GM19324 (cell line): ENCODE results near the gene ZNF701.
"Not testable (repeated sequence)": the region's sequence is repeated elsewhere in the genome, so short reads cannot be mapped to it uniquely, and the experiment has no call there.

Experiments used
- ATAC-seq: cut with Tn5 transposase; IDR thresholded peaks from one replicate; pipeline ENCODE4 v1.9.1; 2021; ENCODE audit warnings: mild to moderate bottlenecking, moderate library complexity; ENCODE audit not compliant: unreplicated experiment, low FRiP score

Gene ZNF701

GRCh38 chr19:52561611-52562010, 8.5 kb upstream of the ZNF701 start:
- ATAC-seq: not testable (repeated sequence)

- no peak for ATAC-seq
These were observed 4.0 kb upstream of the ZNF701 start for GRCh38 chr19:52566121-52566520.

DNA sequence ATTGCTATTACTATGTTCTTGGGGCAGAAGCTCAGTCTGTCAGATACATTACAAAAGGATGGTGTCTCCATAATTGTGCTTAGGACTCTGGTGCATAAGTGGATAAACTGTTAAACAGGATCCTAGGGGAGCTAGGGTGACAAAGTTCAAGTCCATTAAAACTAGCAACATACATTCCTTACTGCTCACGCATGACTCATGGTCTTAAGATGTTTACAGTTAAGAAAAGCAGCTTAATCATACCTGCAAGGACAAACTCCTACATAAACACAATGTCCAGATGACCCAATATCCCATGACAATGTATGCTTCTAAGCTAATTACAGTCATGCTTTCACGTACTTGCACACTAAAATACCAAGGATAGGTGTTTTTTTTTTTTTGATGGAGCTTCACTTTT, 3.5 kb upstream of the ZNF701 start:
- no peak for ATAC-seq

GRCh38 chr19:52567921-52568320, 2.2 kb upstream of the ZNF701 start:
- ATAC-seq: no peak

- not testable (repeated sequence) for ATAC-seq
These were observed 468 bp upstream of the ZNF701 start for GRCh38 chr19:52569638-52569999.

DNA sequence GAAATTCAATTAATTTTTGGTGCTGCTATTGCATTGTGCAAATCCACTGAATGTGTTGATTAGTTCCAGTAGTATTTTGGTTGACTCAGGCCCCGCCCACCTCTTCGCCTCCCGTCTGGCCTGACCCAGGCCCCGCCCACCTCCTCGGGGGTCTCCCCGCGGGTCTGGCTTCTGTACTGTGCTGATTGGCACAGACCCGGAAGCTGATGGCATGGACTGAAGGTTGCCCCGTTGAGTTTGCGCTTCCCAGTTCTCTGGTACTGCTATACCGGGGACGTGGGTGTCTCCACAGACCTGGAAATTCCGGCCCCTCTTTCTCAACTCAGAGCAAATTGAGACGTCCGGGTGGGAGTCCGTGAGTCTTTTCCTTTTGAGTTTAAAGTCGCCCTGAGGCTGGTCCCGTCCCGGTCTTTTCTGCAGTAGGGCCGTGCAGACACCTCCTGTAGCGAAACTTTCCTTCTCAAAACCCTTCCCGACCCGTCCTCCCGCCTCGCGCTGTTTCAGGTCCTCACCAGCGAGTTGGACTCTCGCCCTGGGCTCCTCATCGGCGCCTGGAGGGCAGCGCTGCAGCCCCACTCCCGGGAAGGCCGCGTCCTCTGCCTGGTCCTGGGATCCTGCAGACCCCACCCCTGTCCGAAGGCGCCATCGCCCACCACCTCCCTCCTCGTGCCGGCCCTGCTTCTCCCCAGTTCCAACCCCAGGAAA, 14.8 kb downstream of the ZNF701 start:
- ATAC-seq: no peak

GRCh38 chr19:52585604-52586003, 15.5 kb downstream of the ZNF701 start:
- ATAC-seq: no peak

DNA sequence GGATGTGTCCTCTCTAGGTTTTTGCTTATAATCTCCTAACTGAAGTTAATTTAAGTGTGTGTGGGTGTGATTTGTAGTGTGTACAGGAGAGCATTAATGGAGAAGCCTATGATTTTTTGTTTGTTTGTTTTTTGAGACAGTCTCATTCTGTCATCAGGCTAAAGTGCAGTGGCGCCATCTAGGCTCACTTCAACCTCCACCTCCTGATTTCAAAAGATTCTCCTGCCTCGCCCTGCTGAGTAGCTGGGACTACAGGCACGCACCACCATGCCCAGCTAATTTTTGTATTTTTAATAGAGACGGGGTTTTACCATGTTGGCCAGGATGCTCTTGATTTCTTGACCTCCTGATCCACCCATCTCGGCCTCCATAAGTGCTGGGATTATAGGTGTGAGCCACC, 20.6 kb downstream of the ZNF701 start:
- ATAC-seq: no peak

DNA sequence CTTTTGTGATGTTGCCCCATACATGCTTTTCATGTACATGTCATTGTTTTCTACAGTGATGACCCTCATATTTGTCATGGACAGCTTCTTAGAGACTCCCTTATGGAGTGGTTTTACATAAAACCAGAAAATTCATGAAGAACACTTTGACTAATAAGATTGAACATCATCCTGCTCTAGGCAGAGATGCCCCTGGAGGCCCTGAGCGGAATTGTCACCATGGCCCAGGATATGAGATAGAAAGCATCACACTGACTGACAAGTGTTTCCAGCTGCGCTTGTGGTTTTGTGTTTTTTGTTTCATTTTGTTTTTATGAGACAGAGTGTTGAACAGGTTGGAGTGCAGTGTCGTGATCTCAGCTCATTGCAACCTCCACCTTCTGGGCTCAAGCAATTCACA, 22.2 kb downstream of the ZNF701 start:
- no peak for ATAC-seq

GRCh38 chr19:52593441-52593840, 23.4 kb downstream of the ZNF701 start:
- ATAC-seq: not testable (repeated sequence)

DNA sequence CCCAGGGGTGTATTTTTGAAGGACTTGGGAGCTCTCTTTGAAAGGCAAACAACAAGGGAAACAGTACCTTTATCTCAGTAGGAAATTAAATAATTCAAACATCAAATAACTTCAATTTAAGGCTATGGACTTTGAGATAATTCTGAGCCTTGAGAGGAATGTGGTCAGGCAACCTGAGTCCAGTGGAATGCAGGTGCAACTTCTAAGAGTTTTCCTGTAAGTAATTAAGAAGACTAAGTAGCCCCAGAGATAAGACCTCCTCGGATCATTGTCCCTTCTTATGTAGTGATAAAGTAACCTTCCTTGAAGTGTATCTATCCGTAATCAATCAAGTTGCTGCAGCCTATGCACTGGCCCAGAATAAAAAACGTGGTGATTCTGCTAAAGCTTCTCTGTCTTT, 29.2 kb downstream of the ZNF701 start:
- no peak for ATAC-seq

GRCh38 chr19:52600639-52601024, 30.5 kb downstream of the ZNF701 start:
- no peak for ATAC-seq

DNA sequence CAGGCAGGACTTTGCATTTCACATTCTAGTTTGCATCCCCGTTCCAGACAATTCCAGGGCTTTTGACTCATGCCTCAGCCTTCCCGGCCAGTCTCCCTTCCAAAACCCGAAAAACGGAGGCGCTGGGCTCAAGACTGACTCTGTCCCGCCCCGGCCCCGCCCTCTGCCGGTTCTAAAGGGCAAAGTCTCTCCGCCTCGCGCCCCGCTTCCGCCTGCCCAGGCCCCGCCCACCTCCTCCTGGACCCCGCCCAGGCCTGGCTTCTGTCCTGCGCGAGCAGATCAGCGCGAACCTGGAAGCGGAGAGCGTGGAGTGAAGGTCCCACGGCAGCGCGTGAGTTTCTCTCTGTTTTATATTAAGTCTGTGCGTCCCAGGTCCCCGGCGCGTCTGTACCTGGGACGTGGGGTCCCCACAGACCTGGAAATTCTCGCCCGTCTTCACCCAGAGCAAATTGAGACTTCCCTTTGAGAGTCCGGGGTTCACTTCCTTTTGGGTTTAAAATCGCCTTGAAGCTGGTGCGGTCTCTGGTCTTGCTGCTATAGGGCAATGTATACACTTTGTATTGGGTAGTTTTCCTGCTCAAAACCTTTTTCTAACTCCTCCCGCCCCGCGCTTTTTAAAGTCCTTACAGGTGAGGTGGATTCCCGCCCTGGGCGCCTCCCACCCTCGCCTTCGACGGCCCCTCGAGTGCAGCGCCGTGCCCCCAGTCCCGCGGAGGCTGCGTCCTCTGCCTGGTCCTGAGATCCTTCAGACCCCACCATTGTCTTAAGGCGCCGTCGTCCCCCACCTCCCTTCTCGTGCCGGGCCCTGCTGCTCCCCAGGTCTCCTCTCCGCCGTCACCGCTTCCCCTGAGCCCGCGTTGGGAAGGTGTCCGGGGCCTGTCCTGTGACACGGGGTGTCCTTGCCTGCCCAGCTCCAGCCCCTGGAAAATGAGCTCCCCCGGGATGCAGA, 31.2 kb downstream of the ZNF701 start:
- ATAC-seq: peak; percentile 76

GRCh38 chr19:52601974-52602366, 31.9 kb downstream of the ZNF701 start:
- not testable (repeated sequence) for ATAC-seq

- no peak for ATAC-seq
These were observed 32.9 kb downstream of the ZNF701 start for GRCh38 chr19:52602941-52603340.

DNA sequence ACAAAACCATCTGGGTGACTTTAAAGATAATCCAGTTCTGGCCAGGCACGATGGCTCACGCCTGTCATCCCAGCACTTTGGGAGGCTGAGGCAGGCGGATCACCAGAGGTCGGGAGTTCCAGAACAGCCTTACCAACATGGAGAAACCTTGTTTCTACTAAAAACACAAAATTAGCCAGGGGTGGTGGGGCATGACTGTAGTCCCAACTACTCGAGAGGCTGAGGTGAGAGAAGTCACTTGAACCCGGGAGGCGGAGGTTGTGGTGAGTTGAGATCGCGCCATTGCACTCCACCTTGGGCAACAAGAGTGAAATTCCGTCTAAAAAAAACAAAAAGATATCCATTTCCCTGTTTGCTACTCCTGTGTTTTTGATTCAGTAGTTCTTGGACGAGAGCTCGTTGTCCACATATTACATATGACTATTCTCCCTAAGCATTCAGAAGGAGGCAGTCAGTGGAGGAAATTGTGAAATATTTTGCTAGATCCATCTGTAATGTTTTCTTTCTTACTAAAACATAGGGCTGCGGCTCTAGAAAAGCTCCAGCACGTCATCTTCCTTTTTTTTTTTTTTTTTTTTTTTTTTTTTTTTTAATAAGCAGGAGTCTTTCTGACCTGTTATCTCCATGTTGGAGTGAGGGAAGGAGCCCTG, 33.6 kb downstream of the ZNF701 start:
- ATAC-seq: no peak

GRCh38 chr19:52613299-52613906, 43.3 kb downstream of the ZNF701 start:
- no peak for ATAC-seq

DNA sequence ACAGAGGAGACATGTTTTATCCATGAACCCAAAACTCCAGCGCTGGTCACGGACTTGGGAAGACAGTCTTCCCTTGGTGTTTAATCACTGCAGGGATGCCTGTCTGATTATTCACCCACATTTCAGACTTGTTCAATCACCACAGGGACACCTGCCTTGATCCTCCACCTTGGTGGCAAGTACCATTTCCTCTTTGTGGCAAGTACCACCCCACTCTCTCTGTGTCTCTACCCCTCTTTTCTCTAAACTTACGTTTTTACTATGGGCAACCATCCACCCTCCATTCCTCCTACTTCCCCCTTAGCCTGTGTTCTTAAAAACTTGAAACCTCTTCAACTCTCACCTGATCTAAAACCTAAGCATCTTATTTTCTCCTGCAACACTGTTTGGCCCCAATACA, 51.3 kb downstream of the ZNF701 start:
- no peak for ATAC-seq

GRCh38 chr19:52622261-52622660, 52.2 kb downstream of the ZNF701 start:
- no peak for ATAC-seq

DNA sequence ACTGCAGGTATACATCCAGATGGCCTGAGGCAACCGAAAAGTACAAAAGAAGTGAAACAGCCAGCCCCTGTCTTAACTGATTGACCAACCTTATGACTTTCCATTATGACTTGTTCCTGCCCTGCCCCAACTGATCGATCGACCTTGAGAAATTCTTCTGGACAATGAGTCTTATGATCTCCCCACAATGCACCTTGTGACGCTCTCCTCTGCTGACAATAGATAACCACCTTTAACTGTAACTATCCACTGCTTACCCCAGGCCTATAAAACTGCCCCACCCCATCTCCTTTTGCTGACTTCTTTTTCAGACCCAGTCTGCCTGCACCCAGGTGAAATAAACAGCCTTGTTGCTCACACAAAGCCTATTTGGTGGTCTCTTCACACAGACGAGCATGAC, 56.8 kb downstream of the ZNF701 start:
- no peak for ATAC-seq

- not testable (repeated sequence) for ATAC-seq
These were observed 57.4 kb downstream of the ZNF701 start for GRCh38 chr19:52627441-52627840.
